GM19468 (cell line): ENCODE measurements around the gene CHRM2.
"Not testable (repeated sequence)": the region's sequence is repeated elsewhere in the genome, so short reads cannot be mapped to it uniquely, and the experiment has no call there.

Experiments
- ATAC-seq: cut with Tn5 transposase; IDR thresholded peaks from one replicate; pipeline ENCODE4 v1.9.1; 2021; ENCODE audit warnings: mild to moderate bottlenecking, moderate library complexity, moderate number of reproducible peaks; ENCODE audit not compliant: unreplicated experiment; ENCODE audit errors: extremely low read depth

The CHRM2 gene

DNA sequence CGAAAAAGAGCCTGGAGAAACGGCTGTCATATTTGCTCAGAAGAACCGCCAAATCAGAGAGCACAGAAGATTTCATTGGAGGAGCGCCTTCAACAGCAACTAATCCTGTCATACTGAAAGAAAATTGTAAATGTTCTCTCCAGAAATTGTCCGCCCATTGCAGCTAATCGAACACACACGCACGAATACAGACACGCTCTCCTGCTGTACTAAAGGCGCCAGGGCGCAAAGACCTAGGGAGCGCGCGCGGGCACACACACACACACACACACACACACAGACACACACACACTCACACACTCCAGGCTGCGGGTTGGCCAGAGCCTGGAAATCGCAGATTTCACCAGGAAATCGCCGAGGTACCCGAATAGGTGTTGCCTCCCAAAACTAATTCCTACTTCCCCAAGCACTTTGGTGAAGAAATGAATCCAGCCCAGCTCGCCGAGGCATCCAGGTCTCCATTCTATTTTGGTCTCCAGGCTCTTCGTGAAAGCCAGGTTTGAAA lies at the start of gene CHRM2:
Gene CHRM2 (plus strand): TSS at position 157 of the 505 bp plus-strand sequence. CDS start 146,214 bp downstream, outside the sequence.
- no peak for ATAC-seq

DNA sequence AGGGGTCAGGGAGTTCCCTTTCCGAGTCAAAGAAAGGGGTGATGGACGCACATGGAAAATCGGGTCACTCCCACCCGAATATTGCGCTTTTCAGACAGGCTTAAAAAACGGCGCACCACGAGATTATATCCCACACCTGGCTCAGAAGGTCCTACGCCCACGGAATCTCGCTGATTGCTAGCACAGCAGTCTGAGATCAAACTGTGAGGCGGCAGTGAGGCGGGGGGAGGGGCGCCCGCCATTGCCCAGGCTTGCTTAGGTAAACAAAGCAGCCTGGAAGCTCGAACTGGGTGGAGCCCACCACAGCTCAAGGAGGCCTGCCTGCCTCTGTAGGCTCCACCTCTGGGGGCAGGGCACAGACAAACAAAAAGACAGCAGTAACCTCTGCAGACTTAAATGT lies 37.1 kb upstream of the CHRM2 start:
- not testable (repeated sequence) for ATAC-seq

DNA sequence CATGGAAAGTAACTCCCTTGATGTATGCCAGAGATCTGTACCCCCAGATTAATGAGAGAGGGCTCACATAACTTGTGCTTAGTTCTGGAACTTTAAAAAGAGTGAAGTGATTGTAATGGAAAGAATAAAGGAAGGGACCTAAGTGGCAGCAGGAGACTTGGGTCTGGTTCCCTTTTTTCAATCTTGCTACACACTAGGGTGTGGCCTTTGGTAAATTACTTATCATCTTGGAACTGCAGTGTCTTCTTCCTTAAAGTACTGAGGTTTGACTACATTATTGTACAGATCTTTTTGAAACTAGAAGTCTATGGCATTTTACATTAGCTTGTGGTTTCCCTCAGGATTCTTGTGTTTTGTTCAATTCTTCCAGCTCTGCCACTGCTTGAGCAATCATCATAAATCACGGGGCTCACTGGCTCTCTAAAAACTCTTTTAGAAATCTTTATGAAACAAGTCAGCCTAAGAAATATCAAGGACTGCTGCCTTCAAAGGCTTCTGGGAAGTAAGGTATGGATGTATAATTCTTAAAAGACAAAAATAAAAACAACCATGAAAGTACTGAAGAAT lies 22.5 kb upstream of the CHRM2 start:
- ATAC-seq: no peak

GRCh38 chr7:136847858-136848257 lies 20.6 kb upstream of the CHRM2 start:
- no peak for ATAC-seq

GRCh38 chr7:136853654-136854053 lies 14.8 kb upstream of the CHRM2 start:
- no peak for ATAC-seq

GRCh38 chr7:136857573-136857972 lies 10.9 kb upstream of the CHRM2 start:
- ATAC-seq: no peak

DNA sequence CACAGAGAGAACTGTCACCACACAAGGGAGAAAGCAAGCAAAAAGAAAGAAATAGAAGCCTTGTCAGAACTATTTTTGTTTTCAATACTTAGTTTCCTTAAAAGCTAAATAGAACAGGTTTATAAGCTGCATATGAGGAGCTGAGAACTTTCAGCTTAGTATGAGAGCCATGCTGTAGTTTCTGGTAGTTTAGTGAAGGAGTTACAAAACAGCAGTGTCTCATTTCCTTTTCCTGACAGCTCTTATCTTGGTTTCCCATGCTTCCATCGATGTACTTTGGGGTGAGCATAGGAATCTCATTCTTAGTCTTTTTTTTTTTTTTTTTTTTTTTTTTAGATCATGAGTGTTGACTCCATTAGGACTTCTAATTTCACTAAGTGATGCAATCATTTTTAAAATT lies 8.6 kb upstream of the CHRM2 start:
- no peak for ATAC-seq

DNA sequence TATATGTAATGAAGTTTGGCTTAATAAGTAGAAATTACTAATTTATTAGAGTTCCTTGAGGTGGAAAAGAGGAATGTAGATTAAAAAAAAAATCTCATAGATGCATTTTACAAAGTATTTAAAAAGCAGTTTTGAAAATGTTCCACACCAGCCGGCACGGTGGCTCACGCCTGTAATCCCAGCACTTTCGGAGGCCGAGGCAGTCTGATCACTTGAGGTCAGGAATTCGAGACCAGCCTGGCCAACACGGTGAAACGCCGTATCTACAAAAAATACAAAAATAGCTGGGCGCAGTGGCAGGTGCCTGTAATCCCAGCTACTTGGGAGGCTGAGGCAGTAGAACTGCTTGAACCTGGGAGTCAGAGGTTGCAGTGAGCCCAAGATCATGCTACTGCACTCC lies 3.2 kb upstream of the CHRM2 start:
- no peak for ATAC-seq

- no peak for ATAC-seq
Observed at GRCh38 chr7:136865777-136866176, 2.7 kb upstream of the CHRM2 start.

- ATAC-seq: no peak
Observed at GRCh38 chr7:136869001-136869961, 829 bp downstream of the CHRM2 start.

- no peak for ATAC-seq
Observed at GRCh38 chr7:136869991-136870865, 1.8 kb downstream of the CHRM2 start.

DNA sequence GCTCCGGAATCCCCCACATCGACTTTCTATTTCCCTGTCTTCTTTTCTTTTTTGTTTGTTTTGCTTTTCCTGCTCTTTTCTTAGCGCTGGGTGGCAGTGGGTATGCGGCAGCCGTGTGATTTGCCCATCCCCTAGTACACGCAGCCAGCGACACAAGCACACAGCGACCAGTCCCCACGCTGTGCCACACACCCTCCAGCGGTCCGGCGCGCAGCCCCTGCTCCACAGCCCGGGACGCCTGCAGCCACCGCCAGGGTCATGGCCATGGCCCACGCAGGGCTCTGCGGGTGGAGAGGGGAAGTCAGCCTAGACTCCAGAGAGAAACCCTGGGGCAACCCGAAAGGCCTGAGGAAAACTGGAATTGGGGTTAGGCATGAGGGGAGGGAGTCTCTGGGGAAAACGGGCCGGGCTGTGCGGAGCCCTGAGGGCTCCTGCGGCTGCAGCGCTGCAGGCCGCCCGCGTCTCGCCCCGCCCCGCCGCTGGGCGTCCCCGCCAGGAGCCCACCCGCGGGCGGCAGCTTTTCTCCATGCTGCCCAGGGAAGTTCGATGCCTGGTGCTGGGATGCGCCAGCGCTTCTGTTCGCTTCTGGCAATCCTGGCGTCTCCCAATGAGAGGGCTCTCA lies 2.5 kb downstream of the CHRM2 start:
- no peak for ATAC-seq

- no peak for ATAC-seq
Observed at GRCh38 chr7:136874393-136875032, 6.1 kb downstream of the CHRM2 start.

GRCh38 chr7:136877509-136877908 lies 9.1 kb downstream of the CHRM2 start:
- ATAC-seq: no peak

DNA sequence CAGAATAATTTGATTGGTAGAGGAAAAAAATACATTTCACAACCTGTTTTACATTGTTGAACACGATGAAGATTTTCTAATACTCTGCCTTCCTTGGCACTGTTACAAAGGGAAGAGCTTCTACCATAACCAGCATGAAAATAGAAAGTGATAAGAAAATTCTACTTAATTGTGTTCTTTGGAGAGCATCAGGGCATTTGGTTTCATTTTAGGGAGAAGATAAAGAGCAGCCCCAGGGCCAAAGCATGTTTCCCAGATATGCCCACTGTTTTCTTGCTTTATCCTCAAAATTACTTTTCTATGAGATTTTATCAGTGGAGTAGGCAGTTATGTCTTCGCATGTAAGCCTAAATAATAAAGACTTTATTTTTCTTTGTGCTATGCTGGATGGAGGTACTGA lies 9.5 kb downstream of the CHRM2 start:
- ATAC-seq: no peak

DNA sequence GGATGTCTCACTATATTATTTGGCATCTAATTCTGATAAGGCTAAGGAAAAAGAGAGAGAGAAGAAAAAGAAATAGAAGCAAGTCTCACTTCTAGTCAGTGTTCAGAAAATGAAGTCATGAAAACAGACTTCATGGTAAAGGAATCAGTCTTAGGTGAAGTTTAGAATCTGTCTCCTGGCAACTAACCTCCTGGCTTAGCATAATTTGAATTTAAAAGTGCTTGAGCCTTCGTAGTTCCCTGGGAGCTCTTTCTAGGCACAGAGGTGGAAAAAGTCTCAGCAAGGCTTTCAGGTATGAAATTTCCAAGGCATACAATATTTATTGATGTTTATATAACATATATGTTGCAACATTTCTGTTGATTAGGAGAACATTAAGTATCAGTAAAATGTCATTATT lies 10.4 kb downstream of the CHRM2 start:
- ATAC-seq: no peak

GRCh38 chr7:136883046-136883445 lies 14.6 kb downstream of the CHRM2 start:
- ATAC-seq: no peak

DNA sequence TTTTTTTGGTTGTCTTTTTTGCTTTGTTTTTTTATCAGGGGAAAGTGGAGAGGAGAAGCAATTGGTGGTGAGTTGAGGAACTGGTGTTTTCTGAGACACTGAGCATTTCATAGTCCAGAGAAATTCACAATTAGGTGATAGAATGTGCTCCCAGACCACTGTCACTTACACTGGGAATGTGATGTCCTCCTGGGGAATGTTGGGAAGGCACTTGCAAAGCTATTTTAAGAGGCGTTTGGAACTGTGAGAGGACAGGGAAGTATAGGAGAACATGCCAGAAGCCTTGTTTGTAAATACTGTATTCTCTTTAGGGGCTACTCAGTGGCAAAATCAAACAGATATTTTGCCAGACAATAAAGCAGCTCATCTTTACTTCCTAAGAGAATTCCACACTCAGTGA lies 16.0 kb downstream of the CHRM2 start:
- no peak for ATAC-seq

DNA sequence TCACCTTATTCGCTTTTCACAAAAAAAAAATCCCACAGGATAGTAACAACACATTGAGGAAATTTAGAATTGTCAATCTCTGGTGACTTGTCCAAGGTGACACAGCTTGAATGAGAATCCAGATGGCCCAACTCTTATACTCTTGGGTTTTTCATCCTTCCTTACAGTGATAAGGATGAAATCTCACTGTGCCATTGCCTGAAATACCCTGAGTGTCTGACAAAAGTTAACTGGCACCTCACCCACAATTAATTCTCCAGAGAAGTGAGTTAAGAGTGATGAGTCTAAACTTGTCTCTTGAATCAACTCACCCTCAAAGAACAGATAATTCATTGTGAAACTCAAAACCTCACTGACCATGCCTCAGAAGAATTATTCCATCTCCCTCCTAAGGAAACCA lies 18.9 kb downstream of the CHRM2 start:
- no peak for ATAC-seq

DNA sequence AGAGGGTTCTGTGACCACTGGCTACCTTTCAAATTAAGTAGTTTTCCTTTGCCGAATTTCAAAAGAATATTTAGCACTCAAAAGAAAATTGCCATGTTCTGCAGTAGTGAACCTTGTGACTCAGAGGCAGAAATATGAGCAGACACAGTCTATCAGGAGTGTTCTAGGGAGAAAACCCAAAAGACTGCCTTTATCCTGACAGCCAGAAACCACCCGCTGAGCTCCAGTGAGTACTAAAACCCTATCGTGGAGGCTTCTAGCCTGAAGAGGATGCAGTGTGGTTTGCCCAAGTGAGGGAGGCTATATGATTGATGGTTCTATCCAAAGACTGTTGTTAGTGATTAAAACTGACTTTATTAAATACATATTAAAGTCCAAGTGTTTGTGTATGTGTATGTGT lies 21.9 kb downstream of the CHRM2 start:
- ATAC-seq: no peak
